PC-3 (cell line): ENCODE results near the gene PDS5A. TPM values are rescaled to one million over a fixed set of nuclear protein-coding genes. Genes with fewer than 3 reads are reported as not detected.

ENCODE experiments used
- ATAC-seq: fragments of 200-7000 bp; cut with Tn5 transposase; 2 replicates; pipeline ENCODE4 v1.9.1; 2020; ENCODE audit warnings: mild to moderate bottlenecking, moderate library complexity
- BruUV-seq: library from RNA; stranded (reverse); fragments of 400-500 nt; replicated peaks from 2 replicates; lab custom pipeline; 2021; lab: Mats Ljungman, UMichigan
- CTCF ChIA-PET: fragments of 300-600 bp; sonication (Branson Sonifier 250); formaldehyde crosslinking; loops from one replicate; lab custom pipeline; 2022; ENCODE audit warnings: antibody characterized with exemption; lab: Charles Lee
- POLR2A ChIA-PET: fragments of 300-600 bp; sonication (Branson Sonifier 250); formaldehyde crosslinking; loops from one replicate; lab custom pipeline; 2022; ENCODE audit warnings: antibody characterized with exemption; ENCODE audit not compliant: unreplicated experiment; lab: Charles Lee
- DNase-seq: peaks from one replicate; pipeline ENCODE4 v3.0.0-alpha.2; 2015
- H2AFZ ChIP-seq: fragments of 300-600 bp; sonication (generic); 2 replicates; pipeline ENCODE4 v1.6.0; 2016; ENCODE audit warnings: antibody characterized with exemption, low read length
- H3F3A ChIP-seq: fragments of 300-600 bp; sonication (generic); one replicate; pipeline ENCODE4 v1.6.0; 2017; ENCODE audit warnings: antibody characterized with exemption, low read length, control low read depth, mild to moderate bottlenecking; ENCODE audit not compliant: unreplicated experiment
- H3K27ac ChIP-seq: fragments of 300-600 bp; sonication (generic); 2 replicates; pipeline ENCODE4 v1.5.1; 2016; ENCODE audit warnings: mild to moderate bottlenecking, low read length
- H3K27me3 ChIP-seq: fragments of 300-600 bp; sonication (generic); 2 replicates; pipeline ENCODE4 v1.6.1; 2016; ENCODE audit warnings: low read length, mixed read lengths
- H3K36me3 ChIP-seq: fragments of 300-600 bp; sonication (generic); 2 replicates; pipeline ENCODE4 v1.6.1; 2016; ENCODE audit warnings: low read depth, mixed run types, low read length, mixed read lengths
- H3K4me1 ChIP-seq: fragments of 300-600 bp; sonication (generic); 2 replicates; pipeline ENCODE4 v1.5.1; 2016; ENCODE audit warnings: low read length; ENCODE audit not compliant: insufficient read depth
- H3K4me2 ChIP-seq: fragments of 300-600 bp; sonication (generic); 2 replicates; pipeline ENCODE4 v1.6.0; 2016; ENCODE audit warnings: low read length
- H3K4me3 ChIP-seq: fragments of 300-600 bp; sonication (generic); 2 replicates; pipeline ENCODE4 v1.5.1; 2016; ENCODE audit warnings: mild to moderate bottlenecking, low read length, mixed read lengths
- H3K79me2 ChIP-seq: fragments of 300-600 bp; sonication (generic); 2 replicates; pipeline ENCODE4 v1.6.1; 2017; ENCODE audit warnings: low read length, mixed read lengths
- H3K9ac ChIP-seq: fragments of 300-600 bp; sonication (generic); 2 replicates; pipeline ENCODE4 v1.6.0; 2016; ENCODE audit warnings: mild to moderate bottlenecking, low read length
- H3K9me2 ChIP-seq: fragments of 300-600 bp; sonication (generic); replicated peaks from 2 replicates; pipeline ENCODE4 v1.6.1; 2016; ENCODE audit warnings: mixed run types, low read length, mixed read lengths
- H3K9me3 ChIP-seq: fragments of 300-600 bp; sonication (generic); 2 replicates; pipeline ENCODE4 v1.6.1; 2016; ENCODE audit warnings: low read length, mixed read lengths
- H4K20me1 ChIP-seq: fragments of 300-600 bp; sonication (generic); 2 replicates; pipeline ENCODE4 v1.6.1; 2016; ENCODE audit warnings: low read length, mixed read lengths
- EZH2 ChIP-seq: fragments of 300-600 bp; sonication (generic); IDR thresholded peaks from one replicate; pipeline ENCODE4 v1.6.1; 2017; ENCODE audit warnings: antibody characterized with exemption, mild to moderate bottlenecking, low read length; ENCODE audit not compliant: unreplicated experiment
- EZH2phosphoT487 ChIP-seq: fragments of 300-600 bp; sonication (generic); IDR thresholded peaks from 2 replicates; pipeline ENCODE4 v1.6.1; 2018; ENCODE audit warnings: mild to moderate bottlenecking, antibody characterized with exemption, low read length, borderline replicate concordance
- intact Hi-C: fragments of 100-400 bp; cut with micrococcal nuclease; formaldehyde crosslinking; loops from 2 replicates; pipeline ENCODE4 v1.9.0; 2023
- total RNA-seq: library from RNA; depleted of rRNA; stranded (reverse); fragments of >200 nt; gene quantifications from 2 replicates; pipeline ENCODE4 v1.2.3, GENCODE V29; 2014
- TF ChIP-seq, protein P1 (sequence below): fragments of 300-600 bp; sonication (generic); conservative IDR thresholded peaks from 2 replicates; pipeline ENCODE4 v1.5.1; 2017; ENCODE audit warnings: antibody characterized with exemption, low read depth, mild to moderate bottlenecking, low read length

PDS5A gene
- total RNA-seq, 1 experiment from 2014 or later: 39.9 TPM

DNA sequence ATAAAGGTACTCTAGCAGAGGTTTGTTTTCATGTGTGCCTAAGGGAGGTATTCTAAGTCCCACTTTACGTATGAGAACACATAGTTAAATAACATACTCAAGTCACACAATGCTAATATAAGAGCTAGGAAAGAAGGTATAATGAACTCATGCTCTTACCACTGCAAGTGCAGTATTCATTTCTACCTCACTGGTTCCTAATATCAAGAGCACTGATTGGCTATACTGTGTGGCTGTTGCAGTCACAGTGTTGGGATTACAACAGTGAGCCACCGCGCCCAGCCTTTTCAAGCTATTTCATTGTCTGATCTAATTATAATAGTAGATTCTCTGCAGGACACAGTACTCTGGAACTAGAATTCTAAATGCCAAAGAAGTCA, 84.0 kb downstream of the PDS5A start:
- Histone ChIP-seq H3K4me1 (no peaks in the 10 kb centered on the region), H3F3A (no peaks in the 10 kb centered on the region), H3K79me2 (no peaks in the 10 kb centered on the region), H3K4me3 (no peak overlapping the region), H3K36me3 (peaks cover 25% of the 10 kb centered on the region), H4K20me1 (no peaks in the 10 kb centered on the region), H3K27me3 (no peaks in the 10 kb centered on the region), H3K9me3 (no peaks in the 10 kb centered on the region), H2AFZ (no peak overlapping the region), H3K27ac (no peak overlapping the region), H3K9ac (no peak overlapping the region), H3K4me2 (no peak overlapping the region), H3K9me2 (no peaks in the 10 kb centered on the region)
- ChIA-PET CTCF (interaction anchor here (0.7 kb wide), 1 partner anchor 19 kb away, joined by 3 read pairs; no protein-coding TSS in a partner anchor), POLR2A (no interaction called here)
- TF ChIP-seq EZH2phosphoT487 (no peak), EZH2 (no peak)
- TF ChIP-seq, protein P1, sequence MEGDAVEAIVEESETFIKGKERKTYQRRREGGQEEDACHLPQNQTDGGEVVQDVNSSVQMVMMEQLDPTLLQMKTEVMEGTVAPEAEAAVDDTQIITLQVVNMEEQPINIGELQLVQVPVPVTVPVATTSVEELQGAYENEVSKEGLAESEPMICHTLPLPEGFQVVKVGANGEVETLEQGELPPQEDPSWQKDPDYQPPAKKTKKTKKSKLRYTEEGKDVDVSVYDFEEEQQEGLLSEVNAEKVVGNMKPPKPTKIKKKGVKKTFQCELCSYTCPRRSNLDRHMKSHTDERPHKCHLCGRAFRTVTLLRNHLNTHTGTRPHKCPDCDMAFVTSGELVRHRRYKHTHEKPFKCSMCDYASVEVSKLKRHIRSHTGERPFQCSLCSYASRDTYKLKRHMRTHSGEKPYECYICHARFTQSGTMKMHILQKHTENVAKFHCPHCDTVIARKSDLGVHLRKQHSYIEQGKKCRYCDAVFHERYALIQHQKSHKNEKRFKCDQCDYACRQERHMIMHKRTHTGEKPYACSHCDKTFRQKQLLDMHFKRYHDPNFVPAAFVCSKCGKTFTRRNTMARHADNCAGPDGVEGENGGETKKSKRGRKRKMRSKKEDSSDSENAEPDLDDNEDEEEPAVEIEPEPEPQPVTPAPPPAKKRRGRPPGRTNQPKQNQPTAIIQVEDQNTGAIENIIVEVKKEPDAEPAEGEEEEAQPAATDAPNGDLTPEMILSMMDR: no peak
- ATAC-seq: no peak
- intact Hi-C loops: no loop called here
- no peak for DNase-seq
- BruUV-seq: no TSS peak

DNA sequence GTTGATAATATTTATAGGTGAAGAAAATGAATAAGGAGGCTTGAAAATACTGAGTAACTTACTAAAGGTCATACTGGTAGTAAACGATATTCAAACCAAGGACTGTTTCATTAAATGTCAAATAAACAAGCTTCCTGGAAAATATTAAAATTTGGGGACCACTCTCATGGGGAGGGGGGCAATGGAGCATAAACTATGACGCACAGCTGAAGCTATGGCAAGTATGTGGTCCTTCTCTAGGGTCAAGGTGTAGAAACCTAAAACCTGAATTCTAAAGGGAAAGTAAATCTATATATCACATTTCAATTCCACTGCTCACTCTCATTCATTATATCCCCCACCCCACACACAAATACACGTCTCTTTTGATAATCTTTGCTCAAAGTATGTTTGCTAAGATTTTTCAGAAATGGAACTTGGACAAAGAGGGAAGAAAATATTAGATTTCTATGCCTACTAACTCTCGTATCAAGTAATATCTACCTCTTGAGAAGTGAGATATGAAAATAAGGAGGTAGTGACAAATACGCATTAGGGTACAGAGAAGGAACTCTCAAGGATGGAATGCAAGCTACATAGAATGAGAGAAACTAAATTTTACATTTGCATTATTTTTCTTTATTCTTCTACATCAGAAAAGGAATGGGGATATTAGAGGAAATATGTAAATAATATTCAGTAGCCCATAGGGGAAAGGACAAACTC, 84.6 kb downstream of the PDS5A start:
- DNase-seq (no peak), ATAC-seq (no peak)
- TF ChIP-seq, protein P1: no peak
- no peak for TF ChIP-seq EZH2
- no peak for TF ChIP-seq EZH2phosphoT487
- Histone ChIP-seq H3K9me2 (no peaks in the 10 kb centered on the region), H3K27me3 (no peaks in the 10 kb centered on the region), H3K4me2 (no peak overlapping the region), H4K20me1 (no peaks in the 10 kb centered on the region), H2AFZ (no peak overlapping the region), H3K4me3 (no peak overlapping the region), H3K27ac (no peak overlapping the region), H3K36me3 (peaks cover 25% of the 10 kb centered on the region), H3K4me1 (no peaks in the 10 kb centered on the region), H3K9me3 (no peaks in the 10 kb centered on the region), H3K9ac (no peak overlapping the region), H3F3A (no peaks in the 10 kb centered on the region), H3K79me2 (no peaks in the 10 kb centered on the region)
- intact Hi-C loops: no loop called here
- POLR2A ChIA-PET: no interaction called here
- no TSS peak for BruUV-seq
- CTCF ChIA-PET: no interaction called here

DNA sequence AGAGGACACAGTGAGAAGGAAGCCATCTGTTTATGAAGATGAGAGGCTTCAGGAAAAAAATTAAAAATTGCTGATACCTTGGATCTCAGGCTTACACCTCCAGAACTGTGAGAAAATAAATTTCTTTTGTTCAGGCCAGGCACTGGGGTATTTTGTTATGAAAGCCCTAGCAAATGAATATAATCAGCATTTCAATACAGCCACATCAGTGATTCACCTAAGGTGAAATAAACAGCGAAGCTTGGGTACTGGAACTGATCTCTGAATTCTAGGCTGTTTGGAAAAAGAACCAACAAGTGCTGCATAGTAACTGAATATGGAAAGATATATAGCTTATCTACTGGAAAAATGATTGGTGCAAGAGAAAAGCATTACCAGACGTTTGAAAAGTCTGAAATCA, 88.5 kb downstream of the PDS5A start:
- BruUV-seq: no TSS peak
- Histone ChIP-seq H3K4me3 (no peak overlapping the region), H3K9me2 (no peaks in the 10 kb centered on the region), H3K4me2 (no peak overlapping the region), H3K27me3 (no peaks in the 10 kb centered on the region), H3K9me3 (no peaks in the 10 kb centered on the region), H3K27ac (no peak overlapping the region), H2AFZ (no peak overlapping the region), H3K79me2 (no peaks in the 10 kb centered on the region), H3K9ac (no peak overlapping the region), H3K36me3 (peaks cover 16% of the 10 kb centered on the region), H3F3A (no peaks in the 10 kb centered on the region), H3K4me1 (no peaks in the 10 kb centered on the region), H4K20me1 (no peaks in the 10 kb centered on the region)
- DNase-seq: no peak
- CTCF ChIA-PET: no interaction called here
- POLR2A ChIA-PET: interaction anchor here (0.6 kb wide), 1 partner anchor 440 kb away, joined by 3 read pairs; no protein-coding TSS in a partner anchor
- intact Hi-C loops: no loop called here
- no peak for ATAC-seq
- TF ChIP-seq, protein P1: no peak
- TF ChIP-seq EZH2: no peak
- TF ChIP-seq EZH2phosphoT487: no peak
